AG04450 (cell line): ENCODE results near the gene COQ8B. TPM values are rescaled to one million over a fixed set of nuclear protein-coding genes. Genes with fewer than 3 reads are reported as not detected.

Source experiments
- CTCF ChIA-PET: fragments of 300-600, 350-600 bp; formaldehyde crosslinking; extraction: SDS; loops from one replicate; lab custom pipeline; 2022; ENCODE audit warnings: antibody characterized with exemption, inconsistent platforms; lab: Charles Lee
- POLR2A ChIA-PET: fragments of 350-600 bp; formaldehyde crosslinking; extraction: SDS; loops from one replicate; lab custom pipeline; 2021; ENCODE audit warnings: antibody characterized with exemption, inconsistent platforms; lab: Yijun Ruan, JAX
- DNase-seq: peaks from one replicate; pipeline ENCODE4 v3.0.0-alpha.2; 2011; ENCODE audit warnings: low read depth, low spot score
- H3K27ac ChIP-seq: one replicate; pipeline ENCODE4 v1.5.1; 2012; ENCODE audit warnings: low read depth, low read length, control low read depth
- H3K27me3 ChIP-seq: one replicate; pipeline ENCODE4 v1.6.0; 2012; ENCODE audit warnings: low read length; ENCODE audit not compliant: control insufficient read depth, insufficient read depth
- H3K4me3 ChIP-seq: 2 replicates; pipeline ENCODE4 v1.5.1; 2011; ENCODE audit warnings: mild to moderate bottlenecking, low read depth, low read length, control low read depth
- H3K9me3 ChIP-seq: 2 replicates; pipeline ENCODE4 v1.5.1; 2012; ENCODE audit warnings: low read length; ENCODE audit not compliant: control insufficient read depth, insufficient read depth
- polyA plus RNA-seq: library from polyadenylated mRNA; depleted of rRNA; stranded (reverse); fragments of >200 nt; gene quantifications from 2 replicates; pipeline ENCODE4 v1.2.3, GENCODE V29; 2011
- TF ChIP-seq, protein P1 (sequence below): IDR thresholded peaks from 2 replicates; pipeline ENCODE4 v1.5.1; 2011; ENCODE audit warnings: low read depth, low read length, control low read depth, inconsistent platforms

COQ8B gene
- polyA plus RNA-seq, 1 experiment, result 16.0 TPM

DNA sequence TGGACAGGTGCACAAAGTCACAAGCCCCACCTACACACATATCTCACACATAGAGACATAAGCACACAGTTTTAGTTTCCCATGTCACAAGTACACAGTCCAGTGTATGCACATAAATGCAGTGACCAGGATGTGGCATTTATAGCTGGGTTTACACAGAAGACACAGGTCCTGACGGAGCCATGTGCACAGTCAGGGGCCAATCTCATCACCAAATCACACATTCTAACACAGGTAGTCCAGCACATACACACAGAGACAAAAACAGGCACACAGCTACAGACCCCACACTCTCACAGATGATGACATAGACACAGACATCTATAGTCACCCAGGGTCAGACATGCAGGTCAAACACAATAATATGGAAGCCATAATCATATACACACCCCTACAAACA is 28.4 kb downstream of the COQ8B start:
- no peak for DNase-seq
- ChIA-PET CTCF (interaction anchor here (1.5 kb wide), 1 partner anchor 118 kb away, joined by 4 read pairs; no protein-coding TSS in a partner anchor), POLR2A (interaction anchor here (1.6 kb wide), 1 partner anchor 25 kb away, joined by 5 read pairs; no protein-coding TSS in a partner anchor)
- peak overlapping the region; percentile 95 for H3K4me3 ChIP-seq
- TF ChIP-seq, protein P1, sequence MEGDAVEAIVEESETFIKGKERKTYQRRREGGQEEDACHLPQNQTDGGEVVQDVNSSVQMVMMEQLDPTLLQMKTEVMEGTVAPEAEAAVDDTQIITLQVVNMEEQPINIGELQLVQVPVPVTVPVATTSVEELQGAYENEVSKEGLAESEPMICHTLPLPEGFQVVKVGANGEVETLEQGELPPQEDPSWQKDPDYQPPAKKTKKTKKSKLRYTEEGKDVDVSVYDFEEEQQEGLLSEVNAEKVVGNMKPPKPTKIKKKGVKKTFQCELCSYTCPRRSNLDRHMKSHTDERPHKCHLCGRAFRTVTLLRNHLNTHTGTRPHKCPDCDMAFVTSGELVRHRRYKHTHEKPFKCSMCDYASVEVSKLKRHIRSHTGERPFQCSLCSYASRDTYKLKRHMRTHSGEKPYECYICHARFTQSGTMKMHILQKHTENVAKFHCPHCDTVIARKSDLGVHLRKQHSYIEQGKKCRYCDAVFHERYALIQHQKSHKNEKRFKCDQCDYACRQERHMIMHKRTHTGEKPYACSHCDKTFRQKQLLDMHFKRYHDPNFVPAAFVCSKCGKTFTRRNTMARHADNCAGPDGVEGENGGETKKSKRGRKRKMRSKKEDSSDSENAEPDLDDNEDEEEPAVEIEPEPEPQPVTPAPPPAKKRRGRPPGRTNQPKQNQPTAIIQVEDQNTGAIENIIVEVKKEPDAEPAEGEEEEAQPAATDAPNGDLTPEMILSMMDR, result no peak
- no peaks in the 10 kb centered on the region for H3K27me3 ChIP-seq
- H3K27ac ChIP-seq, result no peak overlapping the region
- no peaks in the 10 kb centered on the region; the same call in 1 of the 2 replicates for H3K9me3 ChIP-seq

DNA sequence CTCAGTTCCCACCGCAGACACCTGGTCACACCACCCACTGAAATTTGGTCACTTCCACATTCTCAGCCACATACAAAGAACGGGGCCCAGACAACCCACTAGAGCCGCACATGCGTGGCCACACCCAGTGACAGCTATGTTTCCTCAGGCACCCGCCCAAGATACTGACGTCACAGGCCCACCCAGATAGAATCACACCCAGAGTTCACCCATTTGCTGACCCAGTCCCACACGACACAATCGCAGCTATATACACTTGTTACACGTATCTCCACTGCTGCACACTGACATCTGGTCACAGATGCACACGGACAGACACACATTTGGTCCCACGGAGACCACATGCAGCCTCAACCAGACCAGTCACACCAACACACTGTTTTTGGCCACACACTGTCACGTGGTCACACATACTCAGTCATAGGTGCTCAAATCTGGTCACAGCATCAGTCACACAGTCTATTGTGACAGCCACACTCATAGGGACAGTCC is 29.1 kb downstream of the COQ8B start:
- Histone ChIP-seq H3K27me3 (no peaks in the 10 kb centered on the region), H3K9me3 (no peaks in the 10 kb centered on the region; the same call in 1 of the 2 replicates), H3K27ac (peak overlapping the region; percentile 21), H3K4me3 (peak overlapping the region; percentile 95)
- CTCF ChIA-PET, result interaction anchor here (0.6 to 1.5 kb wide), 3 partner anchors 23 to 457 kb away, joined by 3 to 4 read pairs (median 3); no protein-coding TSS in a partner anchor
- no peak for DNase-seq
- TF ChIP-seq, protein P1, result no peak
- POLR2A ChIA-PET, result no interaction called here

DNA sequence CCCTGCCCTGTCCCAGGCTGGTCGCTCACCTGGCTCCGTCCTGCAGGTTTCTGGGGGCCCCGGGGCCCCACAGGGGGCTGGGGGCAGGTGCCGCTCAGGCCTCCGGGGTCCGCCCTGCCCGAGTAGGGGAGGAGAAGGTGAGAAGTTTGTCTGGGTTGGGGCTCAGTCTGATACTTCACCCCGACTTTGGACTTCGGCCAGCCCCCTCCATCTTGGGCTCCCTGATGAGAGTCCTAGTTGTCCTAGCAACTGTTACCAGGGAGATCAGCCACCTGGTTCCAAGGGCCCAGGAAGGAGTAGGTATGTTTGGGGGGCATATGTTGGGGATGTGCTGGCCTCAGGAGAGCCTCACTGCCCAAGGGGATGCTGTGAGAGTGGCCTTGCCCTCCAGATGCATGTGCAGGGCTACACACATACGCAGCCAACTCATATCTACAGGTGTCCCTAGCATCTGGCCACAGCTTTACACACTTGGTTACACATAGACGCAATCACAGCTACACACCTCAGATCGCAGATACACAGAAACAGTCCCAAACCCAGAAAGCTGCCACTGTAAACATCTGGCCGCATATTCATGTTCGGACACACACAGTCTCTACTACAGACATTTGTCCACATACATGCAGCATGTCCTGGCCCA is 29.7 kb downstream of the COQ8B start:
- ChIA-PET CTCF (interaction anchor here (0.6 to 1.5 kb wide), 3 partner anchors 22 to 458 kb away, joined by 3 to 4 read pairs (median 3); no protein-coding TSS in a partner anchor), POLR2A (no interaction called here)
- no peak for DNase-seq
- Histone ChIP-seq H3K4me3 (peak overlapping the region; percentile 95; the same call in 1 of the 2 replicates), H3K27ac (peak overlapping the region; percentile 21), H3K27me3 (no peaks in the 10 kb centered on the region), H3K9me3 (no peaks in the 10 kb centered on the region; the same call in 1 of the 2 replicates)
- TF ChIP-seq, protein P1, result no peak

DNA sequence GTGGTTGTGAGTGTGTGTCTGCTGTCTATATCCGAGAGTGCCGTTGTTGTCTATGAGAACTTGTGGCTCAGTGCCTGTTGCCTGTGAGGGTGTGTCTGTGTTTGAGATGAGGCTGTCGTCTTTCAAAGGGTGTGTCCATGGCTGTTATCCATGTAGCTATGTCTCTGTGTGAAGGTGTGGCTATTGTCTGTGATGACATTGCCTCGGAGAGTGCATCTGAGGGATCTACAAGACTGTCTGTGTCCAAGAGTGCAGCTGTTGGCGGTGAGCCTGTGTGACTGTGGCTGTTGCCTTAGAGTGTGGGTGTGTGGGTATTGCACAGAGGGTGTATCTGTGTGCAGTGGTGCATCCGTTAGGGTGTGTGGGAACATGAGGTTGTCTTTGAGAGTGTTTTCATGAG is 31.1 kb downstream of the COQ8B start:
- Histone ChIP-seq H3K9me3 (no peaks in the 10 kb centered on the region; the same call in 1 of the 2 replicates), H3K27me3 (no peaks in the 10 kb centered on the region), H3K4me3 (no peak overlapping the region), H3K27ac (no peak overlapping the region)
- ChIA-PET CTCF (no interaction called here), POLR2A (interaction anchor here (0.5 to 0.7 kb wide), 2 partner anchors 32 to 545 kb away, joined by 3 read pairs; no protein-coding TSS in a partner anchor)
- TF ChIP-seq, protein P1, result no peak
- DNase-seq, result no peak
